B cell (primary cell): Measurements from ENCODE around the gene TFDP3. TPM values are rescaled to one million over a fixed set of nuclear protein-coding genes. Genes with fewer than 3 reads are reported as not detected.

ENCODE experiments used
- ATAC-seq: fragments of 200-7000 bp; cut with Tn5 transposase; one replicate; pipeline ENCODE4 v1.10.0; 2021; ENCODE audit warnings: low read depth, mild to moderate bottlenecking, moderate number of reproducible peaks, moderate library complexity
- CTCF ChIA-PET: fragments of 350-600 bp; sonication (Branson Sonifier 250); formaldehyde crosslinking; loops from one replicate; lab custom pipeline; 2021; ENCODE audit warnings: antibody characterized with exemption, inconsistent platforms; lab: Charles Lee
- POLR2A ChIA-PET: fragments of 350-600 bp; sonication (Branson Sonifier 250); formaldehyde crosslinking; loops from one replicate; lab custom pipeline; 2021; ENCODE audit warnings: antibody characterized with exemption; lab: Charles Lee
- DNase-seq: peaks from one replicate; pipeline ENCODE4 v3.0.0; 2013
- H2AFZ ChIP-seq: 2 replicates; pipeline ENCODE4 v1.6.1; 2012; ENCODE audit warnings: mild to moderate bottlenecking, low read depth, low read length; ENCODE audit not compliant: insufficient read depth, poor library complexity, severe bottlenecking
- H3K27ac ChIP-seq, 2 donors: 1 replicate in 1 of 2; 2 replicates in 1 of 2; pipeline ENCODE4 v1.5.1; 2012 to 2013; ENCODE audit warnings: low read length in 2 of 2, mild to moderate bottlenecking in 2 of 2, moderate library complexity in 1 of 2
- H3K27me3 ChIP-seq, 4 experiments: fragments of 200-600 bp in 1 of 4; sonication (generic) in 1 of 4; replicated peaks in 1 of 4; 1 replicate in 2 of 4; 2 replicates in 2 of 4; pipeline versions ENCODE4 v1.6.1 to v1.7.0; 2013 to 2016; ENCODE audit warnings: low read length in 3 of 4, mild to moderate bottlenecking in 2 of 4, mixed read lengths in 1 of 4, moderate library complexity in 1 of 4; ENCODE audit not compliant: insufficient read depth in 4 of 4, control insufficient read depth in 3 of 4; ENCODE audit errors: control extremely low read depth in 1 of 4
- H3K36me3 ChIP-seq, 2 experiments: replicated peaks in 1 of 2; 1 replicate in 1 of 2; 2 replicates in 1 of 2; pipeline versions ENCODE4 v1.6.1 to v1.7.1; 2013; ENCODE audit warnings: low read length in 1 of 2; ENCODE audit not compliant: insufficient read depth in 2 of 2, control insufficient read depth in 1 of 2; ENCODE audit errors: control extremely low read depth in 1 of 2, extremely low read depth in 1 of 2
- H3K4me1 ChIP-seq, 2 donors: fragments of 200-600 bp in 1 of 2; sonication (generic) in 1 of 2; 1 replicate in 1 of 2; 2 replicates in 1 of 2; pipeline versions ENCODE4 v1.5.1 to v1.6.1; 2013 to 2017; ENCODE audit warnings: low read length in 2 of 2; ENCODE audit not compliant: control insufficient read depth in 2 of 2, insufficient read depth in 2 of 2
- H3K4me2 ChIP-seq: replicated peaks from 2 replicates; pipeline ENCODE3; 2012; ENCODE audit warnings: mild to moderate bottlenecking, low read depth, low read length; ENCODE audit not compliant: poor library complexity, severe bottlenecking
- H3K4me3 ChIP-seq, 5 experiments: fragments of 200-600 bp in 1 of 5; sonication (generic) in 1 of 5; 1 replicate in 3 of 5; 2 replicates in 2 of 5; pipeline versions ENCODE4 v1.5.1 to v1.7.0; 2011 to 2016; ENCODE audit warnings: low read length in 4 of 5, mild to moderate bottlenecking in 4 of 5, low read depth in 2 of 5, control low read depth in 1 of 5, moderate library complexity in 1 of 5; ENCODE audit not compliant: insufficient read depth in 1 of 5; ENCODE audit errors: control extremely low read depth in 1 of 5, extremely low read depth in 1 of 5
- H3K79me2 ChIP-seq: fragments of 200-600 bp; sonication (generic); one replicate; pipeline ENCODE4 v1.6.0; 2016; ENCODE audit warnings: low read length; ENCODE audit not compliant: control insufficient read depth, insufficient read depth
- H3K9ac ChIP-seq: fragments of 200-600 bp; sonication (generic); 2 replicates; pipeline ENCODE4 v1.6.1; 2017; ENCODE audit warnings: mild to moderate bottlenecking, low read length, moderate library complexity
- H3K9me3 ChIP-seq, 3 donors: one replicate each; pipeline versions ENCODE4 v1.6.1 to v1.7.1; 2013; ENCODE audit warnings: low read length in 2 of 3; ENCODE audit not compliant: control insufficient read depth in 2 of 3, insufficient read depth in 1 of 3; ENCODE audit errors: control extremely low read depth in 1 of 3
- H4K20me1 ChIP-seq: 2 replicates; pipeline ENCODE4 v1.6.0; 2012; ENCODE audit warnings: mild to moderate bottlenecking, low read length; ENCODE audit not compliant: insufficient read depth, control insufficient read depth, poor library complexity, severe bottlenecking
- H3K27ac Mint-ChIP-seq: one replicate; pipeline ENCODE4 v1.8.0; 2021; ENCODE audit warnings: mixed read lengths
- H3K27me3 Mint-ChIP-seq: one replicate; pipeline ENCODE4 v1.8.0; 2021; ENCODE audit warnings: mixed read lengths
- H3K4me1 Mint-ChIP-seq: one replicate; pipeline ENCODE4 v1.8.0; 2021; ENCODE audit warnings: mixed read lengths
- H3K4me3 Mint-ChIP-seq: one replicate; pipeline ENCODE4 v1.8.0; 2021; ENCODE audit warnings: mixed read lengths
- H3K9me3 Mint-ChIP-seq: one replicate; pipeline ENCODE4 v1.8.0; 2022; ENCODE audit warnings: mixed read lengths; ENCODE audit not compliant: insufficient read depth
- EZH2 ChIP-seq: IDR thresholded peaks from 2 replicates; pipeline ENCODE4 v1.6.1; 2012; ENCODE audit warnings: borderline replicate concordance, low read depth, mild to moderate bottlenecking, moderate library complexity, low read length; ENCODE audit not compliant: insufficient read depth, poor library complexity, severe bottlenecking
- WGBS: methylation state at CpG from one replicate; pipeline ENCODE4 v1.1.5; 2013; ENCODE audit warnings: missing lambda C conversion rate; ENCODE audit not compliant: insufficient coverage; 5-methylcytosine and 5-hydroxymethylcytosine counted together
- intact Hi-C: fragments of 100-400 bp; cut with micrococcal nuclease; formaldehyde crosslinking; loops from one replicate; pipeline ENCODE4 v1.10.0; 2022
- polyA plus RNA-seq: library from polyadenylated mRNA; depleted of rRNA; stranded (reverse); fragments of >200 nt; gene quantifications from 2 replicates; pipeline ENCODE4 v1.2.3, GENCODE V29; 2012
- total RNA-seq, 2 donors: library from RNA; stranded (reverse); fragments of 120-200 nt in 1 of 2; gene quantifications; 1 replicate in 1 of 2; 2 replicates in 1 of 2; pipeline versions ENCODE4 v1.2.3 to v1.2.4, GENCODE V29; 2013 to 2022
- TF ChIP-seq, protein P1 (sequence below): fragments of 200-600 bp; IDR thresholded peaks from one replicate; pipeline ENCODE4 v1.8.0; 2022; ENCODE audit warnings: antibody characterized with exemption, mild to moderate bottlenecking

Gene TFDP3
- total and polyA plus RNA-seq, 2 donors (not counting 1 experiment from before 2014, with no cell fraction given): not detected

DNA sequence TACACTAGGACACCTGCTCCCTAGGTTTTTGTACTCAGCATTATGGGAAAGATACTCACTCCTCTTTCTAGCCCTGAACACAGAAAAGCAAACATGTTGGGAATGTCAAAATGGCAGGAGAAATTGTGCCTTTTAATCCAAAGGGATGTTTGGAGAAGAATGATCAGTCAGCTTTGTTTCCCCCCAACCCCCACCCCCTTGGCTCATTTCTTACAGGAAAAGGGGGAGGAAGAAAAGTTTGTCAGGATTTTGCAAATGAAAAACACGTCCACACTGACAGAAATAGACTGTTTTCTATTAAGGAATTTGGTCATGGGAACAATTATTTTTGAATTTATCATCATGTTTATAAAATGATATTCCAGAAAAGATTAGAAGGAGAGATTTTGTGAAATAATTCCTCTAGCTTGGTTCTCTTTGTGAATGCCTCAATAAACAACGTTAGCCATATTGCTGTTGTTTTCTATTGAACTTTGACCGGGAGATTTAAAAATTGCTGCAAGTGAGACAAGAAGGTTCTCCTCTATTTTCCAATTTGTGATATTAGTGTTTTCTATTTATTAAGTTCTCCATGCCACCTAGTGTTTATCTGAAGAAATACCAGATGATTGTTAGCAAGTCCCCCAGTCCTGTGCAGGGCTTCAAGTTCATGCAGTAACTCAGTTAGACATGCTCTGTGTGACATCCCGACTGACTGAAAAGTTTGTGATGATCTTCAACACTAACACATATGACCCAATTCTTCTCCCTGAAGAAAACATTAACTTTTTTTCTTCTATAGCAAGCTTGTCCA is 31.3 kb upstream of the TFDP3 start:
- Histone ChIP-seq H3K9me3 (peaks cover 0 to 4% (median 0%) of the 10 kb centered on the region in 3 donors), H3K4me1 (no peaks in the 10 kb centered on the region), H3K9ac (no peak overlapping the region), H3K36me3 (no peaks in the 10 kb centered on the region), H3K4me2 (no peak overlapping the region), H3K4me3 (no peak overlapping the region), H3K27ac (no peak overlapping the region), H3K79me2 (no peaks in the 10 kb centered on the region), H2AFZ (no peak overlapping the region), H3K27me3 (no peaks in the 10 kb centered on the region), H4K20me1 (no peaks in the 10 kb centered on the region)
- no peaks in the 10 kb centered on the region for H3K4me1 Mint-ChIP-seq
- POLR2A ChIA-PET: no interaction called here
- TF ChIP-seq EZH2: no peak
- TF ChIP-seq, protein P1, sequence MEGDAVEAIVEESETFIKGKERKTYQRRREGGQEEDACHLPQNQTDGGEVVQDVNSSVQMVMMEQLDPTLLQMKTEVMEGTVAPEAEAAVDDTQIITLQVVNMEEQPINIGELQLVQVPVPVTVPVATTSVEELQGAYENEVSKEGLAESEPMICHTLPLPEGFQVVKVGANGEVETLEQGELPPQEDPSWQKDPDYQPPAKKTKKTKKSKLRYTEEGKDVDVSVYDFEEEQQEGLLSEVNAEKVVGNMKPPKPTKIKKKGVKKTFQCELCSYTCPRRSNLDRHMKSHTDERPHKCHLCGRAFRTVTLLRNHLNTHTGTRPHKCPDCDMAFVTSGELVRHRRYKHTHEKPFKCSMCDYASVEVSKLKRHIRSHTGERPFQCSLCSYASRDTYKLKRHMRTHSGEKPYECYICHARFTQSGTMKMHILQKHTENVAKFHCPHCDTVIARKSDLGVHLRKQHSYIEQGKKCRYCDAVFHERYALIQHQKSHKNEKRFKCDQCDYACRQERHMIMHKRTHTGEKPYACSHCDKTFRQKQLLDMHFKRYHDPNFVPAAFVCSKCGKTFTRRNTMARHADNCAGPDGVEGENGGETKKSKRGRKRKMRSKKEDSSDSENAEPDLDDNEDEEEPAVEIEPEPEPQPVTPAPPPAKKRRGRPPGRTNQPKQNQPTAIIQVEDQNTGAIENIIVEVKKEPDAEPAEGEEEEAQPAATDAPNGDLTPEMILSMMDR: no peak
- intact Hi-C loops: no loop called here
- WGBS: no CpG with 5 or more reads among the region's 4 CpGs
- no peak overlapping the region for H3K27ac Mint-ChIP-seq
- no peaks in the 10 kb centered on the region for H3K27me3 Mint-ChIP-seq
- peaks cover 4% of the 10 kb centered on the region for H3K9me3 Mint-ChIP-seq
- CTCF ChIA-PET: no interaction called here
- ATAC-seq (no peak), DNase-seq (no peak)
- H3K4me3 Mint-ChIP-seq: no peak overlapping the region

DNA sequence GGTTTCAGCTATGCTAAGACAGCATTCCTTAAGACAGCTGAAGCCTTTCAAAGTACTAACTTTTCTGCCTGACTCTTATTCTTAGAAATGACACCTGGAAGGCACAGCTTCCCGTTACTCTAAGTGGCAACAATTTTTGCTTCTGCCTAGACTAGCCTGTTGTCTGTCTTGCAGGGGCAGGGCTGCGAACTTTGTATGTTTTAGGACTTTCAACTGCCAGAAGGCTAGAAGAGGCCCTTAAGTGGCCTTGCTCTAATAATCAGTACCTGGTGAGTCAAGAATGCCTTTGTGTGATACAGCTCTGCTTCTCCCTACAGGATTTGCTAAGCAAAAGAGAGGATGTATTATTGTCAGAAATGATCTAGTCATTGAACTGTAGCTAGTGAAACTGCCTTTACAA is 30.0 kb upstream of the TFDP3 start:
- CTCF ChIA-PET: no interaction called here
- Histone ChIP-seq H3K4me1 (no peaks in the 10 kb centered on the region), H3K27me3 (no peaks in the 10 kb centered on the region), H3K4me3 (no peak overlapping the region), H3K4me2 (no peak overlapping the region), H2AFZ (no peak overlapping the region), H3K36me3 (no peaks in the 10 kb centered on the region), H4K20me1 (no peaks in the 10 kb centered on the region), H3K27ac (no peak overlapping the region), H3K9ac (no peak overlapping the region), H3K9me3 (peaks cover 0 to 4% (median 0%) of the 10 kb centered on the region in 3 donors), H3K79me2 (no peaks in the 10 kb centered on the region)
- Mint-ChIP-seq H3K4me3 (no peak overlapping the region), H3K9me3 (peaks cover 4% of the 10 kb centered on the region), H3K4me1 (no peaks in the 10 kb centered on the region), H3K27ac (no peak overlapping the region), H3K27me3 (no peaks in the 10 kb centered on the region)
- TF ChIP-seq, protein P1: no peak
- TF ChIP-seq EZH2: no peak
- 83% methylated on average over 1 of the region's 2 CpGs for WGBS
- POLR2A ChIA-PET: no interaction called here
- no peak for DNase-seq
- no peak for ATAC-seq
- intact Hi-C loops: no loop called here
